Gastrocnemius medialis (tissue), 4 donors: Measurements from ENCODE around the gene ZCCHC9.

Experiments used
- POLR2A ChIP-seq, 2 donors: fragments of 450-650 bp; IDR thresholded peaks; one replicate each; pipeline ENCODE4 v1.6.1; 2017; ENCODE audit warnings: antibody characterized with exemption in 2 of 2, mild to moderate bottlenecking in 2 of 2, moderate library complexity in 2 of 2
- TF ChIP-seq, protein P1 (sequence below), 5 experiments: fragments of 450-650 bp in 3 of 5; fragments of 200-600 bp in 2 of 5; sonication (generic) in 2 of 5; IDR thresholded peaks in 4 of 5; conservative IDR thresholded peaks in 1 of 5; 1 replicate in 4 of 5; 2 replicates in 1 of 5; pipeline ENCODE4 v1.5.1; 2016 to 2019; ENCODE audit warnings: antibody characterized with exemption in 5 of 5, mild to moderate bottlenecking in 3 of 5, moderate library complexity in 3 of 5

- TF ChIP-seq, protein P1, sequence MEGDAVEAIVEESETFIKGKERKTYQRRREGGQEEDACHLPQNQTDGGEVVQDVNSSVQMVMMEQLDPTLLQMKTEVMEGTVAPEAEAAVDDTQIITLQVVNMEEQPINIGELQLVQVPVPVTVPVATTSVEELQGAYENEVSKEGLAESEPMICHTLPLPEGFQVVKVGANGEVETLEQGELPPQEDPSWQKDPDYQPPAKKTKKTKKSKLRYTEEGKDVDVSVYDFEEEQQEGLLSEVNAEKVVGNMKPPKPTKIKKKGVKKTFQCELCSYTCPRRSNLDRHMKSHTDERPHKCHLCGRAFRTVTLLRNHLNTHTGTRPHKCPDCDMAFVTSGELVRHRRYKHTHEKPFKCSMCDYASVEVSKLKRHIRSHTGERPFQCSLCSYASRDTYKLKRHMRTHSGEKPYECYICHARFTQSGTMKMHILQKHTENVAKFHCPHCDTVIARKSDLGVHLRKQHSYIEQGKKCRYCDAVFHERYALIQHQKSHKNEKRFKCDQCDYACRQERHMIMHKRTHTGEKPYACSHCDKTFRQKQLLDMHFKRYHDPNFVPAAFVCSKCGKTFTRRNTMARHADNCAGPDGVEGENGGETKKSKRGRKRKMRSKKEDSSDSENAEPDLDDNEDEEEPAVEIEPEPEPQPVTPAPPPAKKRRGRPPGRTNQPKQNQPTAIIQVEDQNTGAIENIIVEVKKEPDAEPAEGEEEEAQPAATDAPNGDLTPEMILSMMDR (IDR thresholded peaks at IDR 0.05 in 4 of 5, conservative IDR thresholded peaks at IDR 0.05 in 1 of 5) = no peak
- TF ChIP-seq POLR2A (IDR thresholded peaks at IDR 0.05) = no peak
Measured at GRCh38 chr5:81300921-81301270, 491 bp upstream of the ZCCHC9 start.
